SK-N-SH (cell line): ENCODE measurements around the gene YDJC.

ENCODE experiments used
- CTCF ChIP-seq: fragments of 200-600 bp; sonication (generic); IDR thresholded peaks from 2 replicates; pipeline ENCODE4 v1.6.1; 2017; ENCODE audit warnings: antibody characterized with exemption, mild to moderate bottlenecking, moderate library complexity
- NRF1 ChIP-seq: IDR thresholded peaks from 2 replicates; pipeline ENCODE4 v1.6.1; 2012; ENCODE audit warnings: low read depth, mild to moderate bottlenecking, low read length
- RAD21 ChIP-seq: IDR thresholded peaks from 2 replicates; pipeline ENCODE4 v1.6.1; 2012; ENCODE audit warnings: mild to moderate bottlenecking, low read length
- REST ChIP-seq: IDR thresholded peaks from 2 replicates; pipeline ENCODE4 v1.6.1; 2012; ENCODE audit warnings: mild to moderate bottlenecking, low read depth, low read length, moderate library complexity
- RFX5 ChIP-seq: IDR thresholded peaks from 2 replicates; pipeline ENCODE4 v1.6.1; 2012; ENCODE audit warnings: mild to moderate bottlenecking, improper control_type of control experiment, low read length
- USF1 ChIP-seq: IDR thresholded peaks from 2 replicates; pipeline ENCODE4 v1.4.0; 2012; ENCODE audit warnings: low read depth, borderline replicate concordance

- no peak for TF ChIP-seq CTCF
- no peak for TF ChIP-seq USF1
- TF ChIP-seq NRF1: no peak
- TF ChIP-seq RFX5: no peak
- no peak for TF ChIP-seq RAD21
- no peak for TF ChIP-seq REST
Observed at GRCh38 chr22:21605887-21606564, 23.8 kb downstream of the YDJC start.
